ENCODE data around the gene POU6F2.
"Not testable (repeated sequence)": the region's sequence is repeated elsewhere in the genome, so short reads cannot be mapped to it uniquely, and the experiment has no call there.

The POU6F2 gene

DNA sequence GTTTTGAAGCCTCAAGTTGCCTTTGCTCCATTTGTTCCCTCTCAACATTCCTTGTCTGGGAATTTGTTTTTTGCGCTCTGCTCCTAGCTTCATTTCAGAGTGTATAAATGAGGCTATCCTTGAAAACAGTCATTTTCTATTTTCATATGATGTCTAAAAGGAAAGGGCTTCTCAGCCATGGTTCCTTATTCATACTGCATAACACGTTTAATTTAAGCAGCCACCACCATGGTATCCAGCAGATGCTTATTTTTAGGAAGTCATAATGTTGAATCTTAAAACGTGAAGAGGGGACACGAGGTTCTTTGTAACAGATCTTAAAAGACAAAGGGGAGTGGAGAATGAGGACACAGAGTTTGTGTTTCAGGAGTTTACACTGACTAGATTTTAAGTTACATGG is 14.5 kb downstream of the POU6F2 start:
- no peak for DNase-seq

DNA sequence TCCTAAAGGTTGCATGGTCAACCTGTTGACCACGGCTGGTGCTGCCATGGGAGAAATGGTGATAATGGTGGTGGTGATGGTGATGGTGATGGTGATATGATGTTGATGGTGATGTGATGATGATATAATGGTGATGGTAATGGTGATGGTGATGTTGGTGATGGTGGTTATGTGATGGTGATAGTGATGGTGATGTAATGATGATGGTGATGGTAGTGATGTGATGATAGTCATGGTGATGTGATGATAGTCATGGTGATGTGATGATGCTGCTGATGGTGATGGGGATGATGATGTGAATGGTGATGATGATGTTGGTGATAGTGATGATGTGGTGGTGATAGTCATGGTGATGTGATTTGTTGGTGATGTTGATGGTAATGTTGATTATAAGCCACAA is 23.9 kb downstream of the POU6F2 start:
- DNase-seq, result no peak

DNA sequence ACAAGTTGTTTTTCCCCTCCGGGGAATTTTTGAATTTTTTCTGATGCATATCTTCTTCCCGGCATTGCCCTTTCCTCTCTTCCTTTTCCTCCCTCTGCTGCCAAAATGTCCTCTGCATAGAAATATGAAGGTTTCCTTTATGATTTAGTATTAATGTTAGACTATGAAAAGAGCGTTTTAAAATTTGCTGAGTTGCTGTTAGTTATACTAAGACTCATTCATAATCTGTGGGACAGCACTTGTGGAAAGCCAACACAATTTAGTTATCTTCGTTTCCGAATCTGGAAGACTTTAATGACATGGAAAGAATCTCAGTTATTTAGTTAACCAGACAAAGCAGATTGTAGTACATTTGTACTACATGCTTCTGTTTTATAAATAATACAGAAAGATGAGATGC is 25.0 kb downstream of the POU6F2 start:
- no peak for DNase-seq

DNA sequence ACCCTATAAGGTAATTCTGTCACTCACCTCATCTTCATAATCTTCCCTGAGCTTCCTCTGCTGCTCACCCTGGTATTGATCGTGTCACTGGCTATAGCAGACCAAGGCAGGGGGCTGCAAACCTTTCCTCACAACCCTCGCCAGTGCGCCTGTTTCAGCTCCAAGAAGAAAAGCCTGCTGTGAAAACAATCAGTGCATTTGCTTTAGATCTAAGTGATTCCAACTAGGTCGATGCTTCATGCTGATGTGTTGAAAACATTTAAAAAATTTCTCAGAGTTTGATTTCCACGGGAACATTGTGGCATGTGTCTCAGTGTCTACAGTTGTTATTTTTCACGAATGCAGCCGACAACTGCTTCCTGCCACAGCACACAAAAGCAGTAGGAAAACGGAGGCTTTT is 27.3 kb downstream of the POU6F2 start:
- DNase-seq, result no peak

DNA sequence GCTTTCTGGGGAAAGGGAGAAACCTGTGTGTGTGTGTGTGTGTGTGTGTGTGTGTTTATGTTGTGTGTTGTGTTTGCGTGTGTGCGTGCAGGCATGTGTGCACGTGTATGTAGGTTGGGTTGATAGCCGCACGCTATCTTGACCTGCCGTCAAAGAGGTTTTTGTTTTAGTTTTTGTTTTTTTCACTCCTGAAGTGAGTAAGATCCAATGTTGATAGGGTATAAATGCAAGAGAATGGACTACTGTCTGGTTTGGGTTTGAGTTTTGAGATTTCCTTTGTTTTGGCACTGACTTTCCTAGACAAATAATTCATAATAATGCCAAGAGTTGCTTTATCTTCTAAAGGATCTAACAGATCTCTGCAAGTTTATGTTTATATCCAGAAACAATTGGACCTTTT is 27.8 kb downstream of the POU6F2 start:
- DNase-seq, result no peak

DNA sequence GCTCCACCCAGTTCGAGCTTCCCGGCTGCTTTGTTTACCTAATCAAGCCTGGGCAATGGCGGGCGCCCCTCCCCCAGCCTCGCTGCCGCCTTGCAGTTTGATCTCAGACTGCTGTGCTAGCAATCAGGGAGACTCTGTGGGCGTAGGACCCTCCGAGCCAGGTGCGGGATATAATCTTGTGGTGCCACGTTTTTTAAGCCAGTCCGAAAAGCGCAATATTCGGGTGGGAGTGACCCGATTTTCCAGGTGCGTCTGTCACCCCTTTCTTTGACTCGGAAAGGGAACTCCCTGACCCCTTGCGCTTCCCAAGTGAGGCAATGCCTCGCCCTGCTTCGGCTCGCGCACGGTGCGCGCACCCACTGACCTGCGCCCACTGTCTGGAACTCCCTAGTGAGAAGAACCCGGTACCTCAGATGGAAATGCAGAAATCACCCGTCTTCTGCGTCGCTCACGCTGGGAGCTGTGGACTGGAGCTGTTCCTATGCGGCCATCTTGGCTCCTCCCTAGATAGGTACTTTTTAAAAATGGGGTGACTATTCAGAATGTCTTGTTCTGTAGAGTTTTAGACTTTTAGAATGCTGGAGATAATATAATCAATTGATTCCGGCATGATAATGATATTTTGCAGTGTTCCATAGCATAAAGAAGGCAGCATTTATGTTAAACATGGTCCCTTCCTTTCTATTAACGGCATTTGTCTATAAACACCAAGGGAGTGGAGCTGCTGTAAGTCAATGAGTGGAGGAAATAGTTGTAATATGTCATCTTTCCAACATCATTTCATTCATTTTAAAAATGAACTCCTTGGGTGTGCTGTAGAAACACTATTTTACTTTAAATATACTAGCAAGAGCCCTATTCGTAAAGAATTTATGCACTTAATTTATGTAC is 35.6 kb downstream of the POU6F2 start:
- DNase-seq, result not testable (repeated sequence)

DNA sequence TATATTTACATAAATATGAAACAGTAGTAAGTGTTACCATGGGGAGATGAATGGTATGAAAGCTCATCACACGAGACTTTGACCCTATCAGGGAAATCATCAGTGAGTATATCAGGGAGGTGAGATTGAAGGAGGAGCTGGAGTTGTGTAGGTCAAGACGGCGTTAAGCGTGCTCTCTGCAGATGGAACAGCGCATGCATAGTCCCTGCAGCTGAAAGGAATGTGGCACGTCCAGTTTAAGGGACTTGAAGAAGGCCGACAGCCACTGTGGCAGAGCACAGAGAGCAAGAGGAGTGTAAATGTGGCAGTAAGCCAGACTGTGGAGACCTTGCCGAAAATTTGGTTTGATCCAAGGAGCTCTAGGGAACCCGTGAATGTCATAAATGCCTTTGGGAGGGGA is 38.9 kb downstream of the POU6F2 start:
- DNase-seq, result no peak

DNA sequence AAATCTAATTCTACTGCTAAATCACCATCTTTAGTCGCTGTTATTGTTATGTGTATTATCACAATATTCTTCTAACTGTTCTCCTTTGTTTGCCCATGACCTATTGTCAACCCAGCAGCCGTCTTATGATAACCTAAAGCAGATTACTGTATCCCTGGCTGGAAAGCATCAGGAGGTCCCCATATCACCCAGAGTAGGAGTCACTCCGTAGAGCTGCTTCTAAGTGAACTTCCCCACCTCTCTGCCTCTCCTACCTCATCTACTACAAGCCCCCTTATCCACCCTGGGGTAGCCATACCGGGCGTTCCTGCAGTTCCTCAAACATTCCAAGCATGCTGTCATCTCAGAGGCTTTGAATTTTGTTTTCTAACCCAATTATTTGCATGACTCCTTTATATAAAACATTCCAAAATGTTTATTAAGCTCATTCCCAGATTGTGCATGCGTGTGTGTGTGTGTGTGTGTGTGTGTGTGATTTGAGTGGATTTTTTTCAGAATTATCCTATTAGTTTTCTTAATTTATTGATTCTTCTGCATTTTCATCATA is 39.7 kb downstream of the POU6F2 start:
- DNase-seq, result no peak

DNA sequence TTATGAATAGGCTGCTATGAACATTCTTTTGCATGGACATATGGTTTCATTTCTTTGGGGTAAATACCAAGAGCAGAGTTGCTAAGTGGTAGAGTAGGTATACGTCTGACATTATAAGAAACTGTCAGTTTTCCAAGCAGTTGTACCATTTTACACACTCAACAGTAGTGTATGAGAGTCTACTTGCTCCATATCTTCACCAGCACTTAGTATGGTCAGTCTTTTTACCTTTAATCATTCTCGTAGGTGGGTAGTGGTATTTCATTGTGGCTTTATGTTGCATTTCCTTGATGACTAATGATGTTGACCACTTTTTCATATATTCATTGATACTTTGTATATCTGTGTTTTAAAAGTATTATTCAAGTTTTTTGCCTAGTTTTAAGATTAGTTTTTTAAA is 45.1 kb downstream of the POU6F2 start:
- no peak for DNase-seq

DNA sequence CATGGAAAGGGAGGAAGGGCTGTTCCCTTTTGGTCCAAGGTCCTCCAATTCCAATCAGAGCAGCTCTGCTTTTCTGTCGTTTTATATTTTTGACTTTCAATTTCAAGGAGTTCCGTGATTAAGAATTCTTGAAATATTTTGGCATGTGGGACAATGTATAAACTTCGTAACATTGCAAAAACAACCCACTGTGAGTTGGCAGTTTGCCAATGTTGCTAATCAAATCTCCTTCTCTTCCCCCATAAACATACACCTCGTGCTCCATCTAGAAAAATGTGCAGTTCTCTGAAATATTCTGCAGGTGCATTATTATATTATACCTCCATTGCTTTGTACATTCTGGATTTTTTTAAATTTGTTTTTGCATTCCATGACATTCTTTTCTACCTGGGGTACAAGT is 49.8 kb downstream of the POU6F2 start:
- DNase-seq, result no peak

DNA sequence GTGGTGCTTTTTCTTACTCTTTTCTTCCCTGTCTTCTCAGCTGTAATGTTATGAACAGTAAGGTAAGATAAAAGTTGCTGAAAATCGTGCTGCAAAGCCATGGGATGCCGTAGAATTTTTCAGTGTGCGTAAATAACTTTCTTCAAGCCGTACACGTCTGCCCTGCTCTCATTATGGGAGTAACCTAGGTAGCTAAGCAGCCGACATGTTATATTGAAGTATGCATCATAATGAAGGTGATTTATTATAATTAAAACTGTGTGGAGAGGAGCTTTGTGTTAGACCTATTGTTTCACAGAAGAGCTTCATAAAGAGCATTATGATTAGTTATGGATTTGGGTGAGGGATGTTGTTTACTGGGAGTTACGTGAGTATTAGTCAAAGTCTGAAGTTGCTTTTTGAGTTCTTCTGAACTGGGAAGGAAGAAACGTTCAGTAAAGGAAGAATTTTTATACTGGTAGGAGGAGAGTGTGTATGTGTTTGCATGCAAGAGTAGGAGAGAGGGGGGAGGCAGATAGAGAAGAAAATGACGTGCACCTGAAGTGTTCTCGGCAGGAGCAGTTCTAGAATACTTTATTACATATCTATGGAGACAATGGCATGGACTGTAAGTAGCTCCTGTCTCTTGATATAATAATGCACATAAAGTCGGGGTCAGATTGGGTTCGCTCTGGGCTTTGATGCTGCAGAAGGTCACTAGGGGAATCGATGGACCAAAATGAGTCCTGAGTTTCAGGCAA is 56.3 kb downstream of the POU6F2 start:
- DNase-seq, result no peak

DNA sequence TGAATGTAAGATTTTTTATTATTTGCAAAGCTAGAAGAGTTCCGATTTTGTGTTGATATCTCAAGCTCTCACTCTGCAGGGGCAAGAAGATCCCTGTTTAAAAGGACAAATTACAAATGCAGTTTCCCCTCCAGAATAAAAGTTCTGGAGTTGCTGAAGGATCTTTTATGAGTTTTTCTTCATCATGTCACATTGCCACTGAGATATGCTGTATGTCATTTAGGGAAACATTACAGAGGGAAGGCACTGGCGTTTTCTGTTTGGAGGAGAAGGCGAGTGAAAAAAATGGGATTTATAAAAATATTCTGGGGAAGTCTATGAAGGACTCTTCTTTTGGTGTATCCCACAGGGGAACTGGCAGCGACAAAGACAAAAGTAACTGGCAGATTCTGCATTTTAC is 57.4 kb downstream of the POU6F2 start:
- DNase-seq, result no peak

DNA sequence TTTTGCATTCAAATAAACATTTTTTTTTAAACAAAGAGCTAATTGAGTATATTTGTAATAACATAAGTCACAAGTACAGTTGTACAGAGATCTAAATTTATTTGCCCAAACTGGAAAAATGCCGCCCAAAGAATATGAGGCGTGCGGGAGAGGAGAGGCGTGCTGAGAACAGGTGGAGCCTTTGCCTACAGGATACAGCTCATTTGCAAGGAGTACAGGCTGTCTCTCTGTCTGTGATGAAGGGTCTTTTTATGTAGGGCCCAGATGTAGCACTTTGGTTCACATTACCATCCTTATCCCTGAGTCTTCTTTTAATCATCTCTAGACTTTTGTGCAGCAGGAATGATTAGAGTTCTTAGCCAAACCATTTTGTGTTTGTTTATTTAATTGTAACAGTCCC is 58.2 kb downstream of the POU6F2 start:
- DNase-seq, result no peak

DNA sequence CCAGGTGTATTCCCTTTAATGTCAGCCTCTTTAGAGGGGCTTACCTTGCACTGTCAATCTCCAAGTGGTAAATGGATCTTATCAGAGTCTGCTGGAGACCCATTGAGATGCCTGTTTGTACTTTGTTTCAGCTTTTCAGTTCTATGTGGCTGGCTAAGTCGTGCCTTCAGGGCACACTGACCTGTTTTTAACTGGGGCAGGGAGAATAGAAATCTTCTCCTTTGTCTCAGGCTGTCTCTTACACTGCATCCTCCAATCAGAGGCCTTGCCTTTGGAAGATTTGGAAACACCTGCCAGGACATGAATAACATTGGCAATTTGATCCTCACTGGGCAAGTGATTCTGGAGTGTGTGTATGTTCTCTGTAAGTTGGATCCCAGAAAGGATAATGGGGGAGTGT is 65.0 kb downstream of the POU6F2 start:
- DNase-seq, result no peak

DNA sequence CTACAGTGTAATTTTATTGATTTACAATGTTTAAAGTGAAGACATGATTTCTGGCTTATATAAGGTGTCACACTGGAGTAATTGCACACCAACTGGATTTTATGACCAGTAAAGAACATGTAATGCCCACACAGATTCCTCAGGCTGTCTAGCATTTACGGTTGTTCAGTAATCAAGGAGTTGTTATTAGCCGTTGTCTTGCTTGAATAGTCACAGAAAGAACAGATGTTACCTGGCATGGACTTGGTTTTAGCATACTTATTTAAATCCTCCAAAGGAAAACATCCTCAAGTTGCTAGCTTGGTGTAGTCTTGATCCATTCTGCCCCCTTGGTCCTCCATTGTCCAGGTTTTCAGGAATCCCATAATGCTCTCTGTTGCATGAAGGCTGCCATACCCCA is 65.8 kb downstream of the POU6F2 start:
- no peak for DNase-seq

DNA sequence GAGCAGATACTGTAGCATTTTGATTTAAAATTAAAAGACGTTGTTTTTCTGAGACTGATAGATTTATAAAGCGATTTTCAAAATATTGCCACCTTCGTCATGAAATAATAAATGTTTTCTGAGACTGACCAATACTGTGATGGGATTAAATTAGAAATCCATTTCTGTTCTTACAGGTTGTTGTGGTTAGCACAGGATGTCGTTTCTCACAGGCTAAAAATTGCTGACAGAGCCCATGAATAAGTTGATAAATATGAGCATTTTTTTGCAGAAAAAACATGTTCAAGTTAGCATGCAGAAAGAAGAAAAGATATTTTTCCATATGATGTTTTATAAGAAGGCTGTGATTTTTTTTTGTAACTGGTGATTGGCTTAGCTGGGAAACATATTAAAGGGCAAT is 66.8 kb downstream of the POU6F2 start:
- no peak for DNase-seq

DNA sequence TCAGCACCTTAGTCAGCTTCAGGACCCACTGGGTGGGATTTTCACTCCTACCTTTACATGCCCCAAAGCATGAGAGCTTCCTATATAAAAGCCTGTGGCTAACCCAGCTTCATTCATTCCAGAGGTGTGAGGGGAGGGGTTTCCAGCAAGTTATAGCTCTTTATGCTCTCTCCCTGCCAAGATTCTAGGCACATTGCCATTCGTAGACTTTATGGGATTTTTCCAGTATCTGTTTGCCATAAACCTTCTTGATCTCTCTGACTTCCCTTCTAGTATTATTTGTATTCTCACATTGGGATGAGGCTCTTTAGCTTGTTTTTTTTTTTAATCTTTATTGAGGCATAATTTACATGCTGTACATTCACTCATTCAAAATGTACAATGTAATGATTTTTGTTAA is 67.5 kb downstream of the POU6F2 start:
- DNase-seq, result no peak

DNA sequence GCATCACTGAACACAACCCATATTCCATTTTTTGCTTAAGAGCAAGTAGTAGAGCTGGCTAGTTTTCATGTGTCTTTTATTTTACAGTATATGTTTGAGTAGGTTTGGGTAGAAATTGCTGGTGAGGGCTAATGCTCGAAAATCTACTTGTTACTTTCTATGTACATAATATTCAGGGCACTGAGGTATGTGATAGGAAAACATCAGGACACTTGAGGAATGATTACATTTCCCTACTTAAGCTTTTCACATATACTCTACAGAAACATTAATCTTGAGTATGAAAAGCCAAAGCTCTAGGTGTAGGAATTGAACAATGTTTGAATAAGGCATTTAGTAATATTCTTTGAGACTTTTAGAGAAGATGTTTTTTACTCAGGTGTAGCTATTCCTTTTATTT is 73.6 kb downstream of the POU6F2 start:
- DNase-seq, result no peak

DNA sequence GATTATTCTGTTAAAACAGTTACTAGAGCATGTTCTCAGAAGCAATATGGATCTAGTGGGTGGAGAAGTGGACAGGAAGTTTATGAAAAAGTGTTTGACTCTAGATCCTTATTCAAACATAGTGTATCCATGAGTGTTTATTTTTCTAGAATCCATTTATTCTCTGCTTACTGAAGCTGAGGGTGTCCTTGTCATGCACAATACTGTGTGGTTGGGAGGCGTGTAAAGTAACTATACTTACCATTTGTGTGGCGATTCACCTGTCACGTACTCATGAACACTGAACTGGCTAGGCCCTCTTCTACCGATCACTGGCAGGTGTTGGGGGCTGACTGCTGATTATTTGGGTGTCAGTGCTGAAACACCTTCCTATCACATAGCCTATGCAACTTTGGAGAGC is 74.0 kb downstream of the POU6F2 start:
- DNase-seq, result no peak

DNA sequence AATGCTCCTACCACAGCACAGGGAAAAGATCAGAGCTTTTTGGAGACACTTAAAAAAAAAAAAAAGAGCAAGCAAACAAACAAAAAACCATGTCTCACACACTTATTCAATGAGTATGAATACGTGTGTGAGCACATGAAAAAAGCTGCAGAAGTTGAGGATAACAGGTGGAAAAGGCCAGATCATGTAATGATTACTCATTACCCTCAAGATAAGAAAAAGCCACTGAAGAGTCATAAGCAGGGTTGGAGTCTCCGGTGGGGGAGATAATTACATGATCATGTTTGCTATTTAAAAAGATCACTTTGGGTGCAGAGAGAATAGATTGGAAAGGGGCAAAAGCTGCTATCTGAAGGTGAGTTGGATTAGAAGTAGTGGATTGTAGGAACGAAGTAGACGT is 77.0 kb downstream of the POU6F2 start:
- no peak for DNase-seq

DNA sequence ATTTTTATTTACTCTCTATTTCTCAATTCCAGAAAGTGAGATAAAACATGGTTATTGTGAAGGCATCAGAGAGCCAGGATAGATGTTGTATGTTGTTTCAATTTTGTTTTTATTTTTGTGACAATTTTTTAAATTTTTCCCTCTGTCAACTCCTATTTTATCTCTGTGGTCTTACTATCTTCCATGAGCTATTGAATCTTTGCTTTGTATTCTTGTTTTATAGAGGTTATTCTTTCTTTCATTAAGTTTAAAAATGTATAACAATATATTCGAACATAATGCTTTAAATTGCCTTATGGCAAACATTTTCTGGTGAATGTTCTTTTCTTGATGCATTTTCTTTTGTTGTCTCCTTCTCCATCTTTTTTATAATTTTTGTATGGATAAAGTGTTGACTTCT is 78.4 kb downstream of the POU6F2 start:
- DNase-seq, result no peak

DNA sequence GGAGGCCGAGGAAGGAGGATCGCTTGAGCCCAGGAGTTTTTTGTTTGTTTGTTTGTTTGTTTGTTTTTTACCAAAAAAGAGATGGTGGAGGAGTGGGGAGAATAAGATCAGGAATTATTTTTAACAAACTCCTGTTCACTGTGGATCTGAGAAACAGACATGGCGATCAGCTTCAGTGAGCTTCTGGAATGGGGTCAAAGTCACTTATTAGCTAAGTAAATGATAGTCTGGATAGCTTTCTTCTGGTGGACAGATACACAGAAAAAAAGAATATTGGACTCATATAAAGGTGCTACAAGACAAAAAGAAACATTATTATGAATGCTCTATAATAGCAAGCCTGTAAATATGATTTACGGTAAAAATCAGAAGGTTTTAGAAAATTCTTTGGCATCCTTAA is 85.1 kb downstream of the POU6F2 start:
- DNase-seq, result no peak

DNA sequence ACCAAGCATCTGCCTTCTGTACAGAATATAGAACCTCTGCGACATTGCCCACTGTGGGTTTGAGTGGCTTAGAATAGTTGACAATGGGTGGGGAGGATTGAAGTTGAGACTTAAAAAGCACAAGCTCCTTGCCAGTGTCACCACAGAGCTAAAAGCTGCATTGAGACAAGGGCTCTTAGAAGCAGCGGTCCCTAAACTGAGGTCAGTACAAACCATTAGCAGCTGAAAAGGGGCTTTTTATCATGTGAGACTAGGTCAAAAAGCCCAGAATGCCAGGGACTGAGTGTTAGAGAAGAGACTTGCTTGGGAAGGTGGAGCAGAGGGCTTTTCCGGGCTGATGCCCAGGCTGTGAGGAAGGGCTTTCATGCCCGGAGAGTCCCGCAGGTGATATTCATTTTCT is 91.3 kb downstream of the POU6F2 start:
- DNase-seq, result no peak
